Measurements from ENCODE around the gene RTN4RL1. TPM values are rescaled to one million over a fixed set of nuclear protein-coding genes. Genes with fewer than 3 reads are reported as not detected.
A peak's percentile ranks its signal among the peaks of the same experiment; 100 is the strongest.

Gene RTN4RL1
- total RNA-seq, 2 donors from 2014 or later: 18.2 to 19.6 TPM

- WGBS, 2 experiments (ENCODE audit: insufficient coverage in 1 of 2, insufficient read length in 1 of 2): 30 to 36% methylated on average over 30 to 81 of the region's 81 CpGs
- Histone ChIP-seq H3K9me3 (ENCODE audit: control insufficient read depth, low read length) (no peaks in the 10 kb centered on the region), H3K4me3 (ENCODE audit: low read length) (no peak overlapping the region), H3K9ac (ENCODE audit: extremely low read depth, low read length, poor library complexity, severe bottlenecking) (no peak overlapping the region), H3K27ac (ENCODE audit: low read depth, low read length) (no peak overlapping the region), H3K4me1 (ENCODE audit: control insufficient read depth, insufficient read depth, low read length) (no peaks in the 10 kb centered on the region), H3K36me3 (ENCODE audit: control insufficient read depth, insufficient read depth, low read length) (peaks cover 21% of the 10 kb centered on the region), H3K27me3 (ENCODE audit: control insufficient read depth, insufficient read depth, low read length, poor library complexity, severe bottlenecking) (peaks cover 88% of the 10 kb centered on the region)
- peaks cover 22% of the 10 kb centered on the region for H3K36me3 Mint-ChIP-seq (ENCODE audit: low read depth)
- no peak overlapping the region for H3K4me3 Mint-ChIP-seq
- peaks cover 4% of the 10 kb centered on the region for H3K9me3 Mint-ChIP-seq
- TF ChIP-seq CTCF (conservative IDR thresholded peaks at IDR 0.05): no peak
- H3K27ac Mint-ChIP-seq: no peak overlapping the region
- peaks cover 75% of the 10 kb centered on the region for H3K27me3 Mint-ChIP-seq (ENCODE audit: insufficient read depth)
- peaks cover 7% of the 10 kb centered on the region for H3K4me1 Mint-ChIP-seq
- DNase-seq: peak; percentile 80
Measured at GRCh38 chr17:2057175-2057759, 32.1 kb upstream of the RTN4RL1 start.

- H3K27ac Mint-ChIP-seq: no peak overlapping the region
- Histone ChIP-seq H3K9me3 (ENCODE audit: control insufficient read depth, low read length) (no peaks in the 10 kb centered on the region), H3K27ac (ENCODE audit: low read depth, low read length) (no peak overlapping the region), H3K9ac (ENCODE audit: extremely low read depth, low read length, poor library complexity, severe bottlenecking) (no peak overlapping the region), H3K36me3 (ENCODE audit: control insufficient read depth, insufficient read depth, low read length) (peaks cover 14% of the 10 kb centered on the region), H3K4me1 (ENCODE audit: control insufficient read depth, insufficient read depth, low read length) (no peaks in the 10 kb centered on the region), H3K27me3 (ENCODE audit: control insufficient read depth, insufficient read depth, low read length, poor library complexity, severe bottlenecking) (peaks cover 95% of the 10 kb centered on the region), H3K4me3 (ENCODE audit: low read length) (no peak overlapping the region)
- peak; percentile 41 for TF ChIP-seq CTCF (conservative IDR thresholded peaks at IDR 0.05)
- H3K36me3 Mint-ChIP-seq (ENCODE audit: low read depth): peaks cover 15% of the 10 kb centered on the region
- peak; percentile 88 for DNase-seq
- H3K27me3 Mint-ChIP-seq (ENCODE audit: insufficient read depth): peaks cover 77% of the 10 kb centered on the region
- no peak overlapping the region for H3K4me3 Mint-ChIP-seq
- 33 to 36% methylated on average over 37 to 85 of the region's 85 CpGs for WGBS, 2 experiments (ENCODE audit: insufficient coverage in 1 of 2, insufficient read length in 1 of 2)
- H3K9me3 Mint-ChIP-seq: peaks cover 5% of the 10 kb centered on the region
- peaks cover 3% of the 10 kb centered on the region for H3K4me1 Mint-ChIP-seq
Measured at GRCh38 chr17:2056206-2057174, 31.4 kb upstream of the RTN4RL1 start.

GRCh38 chr17:2055292-2056205 lies 30.4 kb upstream of the RTN4RL1 start:
- H3K9me3 ChIP-seq (ENCODE audit: control insufficient read depth, low read length): no peaks in the 10 kb centered on the region
- Mint-ChIP-seq H3K27ac (no peak overlapping the region), H3K4me3 (peak overlapping the region; percentile 34), H3K4me1 (peaks cover 3% of the 10 kb centered on the region), H3K36me3 (ENCODE audit: low read depth) (peaks cover 5% of the 10 kb centered on the region), H3K9me3 (peaks cover 5% of the 10 kb centered on the region), H3K27me3 (ENCODE audit: insufficient read depth) (peaks cover 76% of the 10 kb centered on the region)
- H3K27ac ChIP-seq (ENCODE audit: low read depth, low read length): no peak overlapping the region
- 6 to 9% methylated on average over 35 to 110 of the region's 113 CpGs for WGBS, 2 experiments (ENCODE audit: insufficient coverage in 1 of 2, insufficient read length in 1 of 2)
- peaks cover 95% of the 10 kb centered on the region for H3K27me3 ChIP-seq (ENCODE audit: control insufficient read depth, insufficient read depth, low read length, poor library complexity, severe bottlenecking)
- H3K4me1 ChIP-seq (ENCODE audit: control insufficient read depth, insufficient read depth, low read length): no peaks in the 10 kb centered on the region
- no peak for DNase-seq
- no peak overlapping the region for H3K4me3 ChIP-seq (ENCODE audit: low read length)
- no peak overlapping the region for H3K9ac ChIP-seq (ENCODE audit: extremely low read depth, low read length, poor library complexity, severe bottlenecking)
- TF ChIP-seq CTCF (conservative IDR thresholded peaks at IDR 0.05): no peak
- peaks cover 4% of the 10 kb centered on the region for H3K36me3 ChIP-seq (ENCODE audit: control insufficient read depth, insufficient read depth, low read length)

Data from endodermal cell (in vitro differentiated cells).